ENCODE data around the gene EXOSC7.

The EXOSC7 gene

DNA sequence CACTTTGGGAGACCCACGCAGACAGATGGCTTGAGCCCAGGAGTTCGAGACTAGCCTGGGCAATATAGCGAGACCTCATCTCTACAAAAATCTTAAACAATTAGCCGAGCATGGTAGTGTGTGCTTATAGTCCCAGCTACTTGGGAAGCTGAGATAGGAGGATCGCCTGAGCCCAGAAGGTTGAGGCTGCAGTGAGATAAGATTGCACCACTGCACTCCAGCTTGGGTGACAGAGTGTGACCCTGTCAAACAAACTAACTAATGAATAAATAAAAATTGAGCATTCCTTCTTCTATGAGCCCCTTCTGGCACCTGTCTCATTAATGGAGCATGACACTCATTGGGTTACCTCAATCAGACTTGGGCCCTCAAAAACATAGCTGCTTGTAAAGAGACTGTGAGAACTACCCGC lies 7.6 kb upstream of the EXOSC7 start:
- Histone ChIP-seq H3K4me3 (IDR thresholded peaks at IDR 0.05; ENCODE audit: insufficient read depth, low read depth, low read length) (no peak overlapping the region), H3K27ac (no peak overlapping the region), H3K9ac (no peak overlapping the region), H2AFZ (ENCODE audit: low read depth) (no peak overlapping the region), H3K36me3 (ENCODE audit: insufficient read depth) (no peaks in the 10 kb centered on the region), H3K79me2 (ENCODE audit: insufficient read depth, low read depth) (peaks cover 8% of the 10 kb centered on the region; the same call in 1 of the 2 replicates), H3K4me2 (no peak overlapping the region), H4K20me1 (ENCODE audit: insufficient read depth) (no peaks in the 10 kb centered on the region), H3K4me1 (ENCODE audit: low read depth, poor library complexity, severe bottlenecking) (no peaks in the 10 kb centered on the region), H3K27me3 (ENCODE audit: insufficient read depth, low read depth) (no peaks in the 10 kb centered on the region)
- no peak for TF ChIP-seq CTCF (conservative IDR thresholded peaks at IDR 0.05; ENCODE audit: low read depth, low read length)

GRCh38 chr3:44969154-44969827 lies 6.8 kb upstream of the EXOSC7 start:
- TF ChIP-seq CTCF (conservative IDR thresholded peaks at IDR 0.05; ENCODE audit: low read depth, low read length): no peak
- Histone ChIP-seq H3K27me3 (ENCODE audit: insufficient read depth, low read depth) (no peaks in the 10 kb centered on the region), H3K36me3 (ENCODE audit: insufficient read depth) (no peaks in the 10 kb centered on the region), H2AFZ (ENCODE audit: low read depth) (no peak overlapping the region), H3K9ac (no peak overlapping the region), H3K4me1 (ENCODE audit: low read depth, poor library complexity, severe bottlenecking) (peaks cover 5% of the 10 kb centered on the region), H3K79me2 (ENCODE audit: insufficient read depth, low read depth) (peaks cover 16% of the 10 kb centered on the region; the same call in 1 of the 2 replicates), H3K4me2 (no peak overlapping the region), H3K4me3 (IDR thresholded peaks at IDR 0.05; ENCODE audit: insufficient read depth, low read depth, low read length) (no peak overlapping the region), H4K20me1 (ENCODE audit: insufficient read depth) (no peaks in the 10 kb centered on the region), H3K27ac (no peak overlapping the region)

DNA sequence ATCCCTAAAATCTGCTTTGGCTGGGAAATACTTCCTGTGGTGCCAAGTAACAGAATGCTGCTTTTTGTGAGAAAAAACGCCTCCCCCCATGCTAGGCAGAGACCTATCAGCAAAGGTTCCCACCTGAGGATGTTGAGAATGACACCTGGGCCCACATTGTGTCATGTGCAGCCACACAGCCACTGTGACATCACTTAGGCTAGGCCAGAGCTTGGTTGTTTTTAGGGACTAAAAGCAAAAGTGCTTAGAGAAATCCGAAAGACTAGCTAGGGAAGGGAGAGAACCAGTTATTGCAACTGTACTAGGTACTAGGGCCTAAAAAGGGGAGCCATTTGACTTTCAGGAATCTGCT lies 6.2 kb upstream of the EXOSC7 start:
- Histone ChIP-seq H3K36me3 (ENCODE audit: insufficient read depth) (no peaks in the 10 kb centered on the region), H3K4me3 (IDR thresholded peaks at IDR 0.05; ENCODE audit: insufficient read depth, low read depth, low read length) (no peak overlapping the region), H3K4me1 (ENCODE audit: low read depth, poor library complexity, severe bottlenecking) (peaks cover 11% of the 10 kb centered on the region), H4K20me1 (ENCODE audit: insufficient read depth) (no peaks in the 10 kb centered on the region), H3K9ac (no peak overlapping the region), H3K27ac (no peak overlapping the region), H2AFZ (ENCODE audit: low read depth) (no peak overlapping the region), H3K27me3 (ENCODE audit: insufficient read depth, low read depth) (no peaks in the 10 kb centered on the region), H3K79me2 (ENCODE audit: insufficient read depth, low read depth) (peaks cover 21% of the 10 kb centered on the region; the same call in 1 of the 2 replicates), H3K4me2 (no peak overlapping the region)
- TF ChIP-seq CTCF (conservative IDR thresholded peaks at IDR 0.05; ENCODE audit: low read depth, low read length): no peak

DNA sequence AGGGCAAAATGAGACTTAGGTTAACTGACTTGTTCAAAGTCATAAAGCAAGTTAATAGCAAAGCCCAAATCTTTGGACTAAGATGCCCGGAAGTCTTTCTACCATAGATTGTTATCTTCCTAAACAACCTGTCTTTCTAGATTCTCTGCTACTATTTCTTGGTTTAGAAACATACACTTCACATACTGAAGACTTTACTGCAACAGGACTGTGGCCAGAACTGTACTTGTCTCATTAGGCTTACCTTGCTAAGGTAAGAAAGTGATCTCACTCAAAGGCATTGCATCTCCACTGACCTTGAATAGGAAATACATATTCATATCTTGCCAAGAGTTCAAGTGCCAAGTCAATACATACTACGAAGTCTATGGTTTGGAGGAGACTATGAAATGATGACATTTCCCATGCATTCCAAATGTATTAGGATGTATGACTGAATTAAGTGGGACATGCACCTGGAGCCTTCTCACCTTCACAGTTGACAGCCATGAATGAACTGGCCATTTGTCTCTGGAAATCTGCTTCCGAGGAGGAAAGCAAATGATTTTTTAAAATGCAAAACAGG lies 5.0 kb upstream of the EXOSC7 start:
- Histone ChIP-seq H3K79me2 (ENCODE audit: insufficient read depth, low read depth) (peaks cover 28% of the 10 kb centered on the region; the same call in 1 of the 2 replicates), H3K4me1 (ENCODE audit: low read depth, poor library complexity, severe bottlenecking) (peaks cover 11% of the 10 kb centered on the region), H3K4me3 (IDR thresholded peaks at IDR 0.05; ENCODE audit: insufficient read depth, low read depth, low read length) (no peak overlapping the region), H3K36me3 (ENCODE audit: insufficient read depth) (no peaks in the 10 kb centered on the region), H4K20me1 (ENCODE audit: insufficient read depth) (no peaks in the 10 kb centered on the region), H3K27me3 (ENCODE audit: insufficient read depth, low read depth) (no peaks in the 10 kb centered on the region), H3K9ac (no peak overlapping the region), H3K27ac (no peak overlapping the region), H2AFZ (ENCODE audit: low read depth) (no peak overlapping the region), H3K4me2 (no peak overlapping the region)
- TF ChIP-seq CTCF (conservative IDR thresholded peaks at IDR 0.05; ENCODE audit: low read depth, low read length): no peak

Measured in KMS-11 (cell line).